ENCODE results near the gene CLDND2. TPM values are rescaled to one million over a fixed set of nuclear protein-coding genes. Genes with fewer than 3 reads are reported as not detected.
A peak's percentile ranks its signal among the peaks of the same experiment; 100 is the strongest.

The CLDND2 gene
- total and polyA plus RNA-seq, 12 donors = 0.73 to 11.7 (median 2.6) TPM; not detected in 4

- WGBS, 4 donors = 96 to 99% (median 97%) methylated on average over 9 of the region's 9 CpGs
- TF ChIP-seq POLR2A (IDR thresholded peaks at IDR 0.05) (no peak), CTCF (IDR thresholded peaks at IDR 0.05) (no peak)
- H3K27ac ChIP-seq = no peak overlapping the region
- H3K4me3 ChIP-seq = no peak overlapping the region
- H3K27me3 ChIP-seq = no peaks in the 10 kb centered on the region
- intact Hi-C loops (cut with DNase I) = no loop called here
- DNase-seq = no peak
- H3K4me1 ChIP-seq (replicated peaks in 1 of 2) = peaks cover 3 to 4% of the 10 kb centered on the region in 2 donors
- no peaks in the 10 kb centered on the region for H3K9me3 ChIP-seq (replicated peaks in 1 of 3)
- peaks cover 0 to 32% of the 10 kb centered on the region in 2 donors for H3K36me3 ChIP-seq (replicated peaks in 1 of 2)
Observed at GRCh38 chr19:51345076-51345620, 23.7 kb downstream of the CLDND2 start.

DNA sequence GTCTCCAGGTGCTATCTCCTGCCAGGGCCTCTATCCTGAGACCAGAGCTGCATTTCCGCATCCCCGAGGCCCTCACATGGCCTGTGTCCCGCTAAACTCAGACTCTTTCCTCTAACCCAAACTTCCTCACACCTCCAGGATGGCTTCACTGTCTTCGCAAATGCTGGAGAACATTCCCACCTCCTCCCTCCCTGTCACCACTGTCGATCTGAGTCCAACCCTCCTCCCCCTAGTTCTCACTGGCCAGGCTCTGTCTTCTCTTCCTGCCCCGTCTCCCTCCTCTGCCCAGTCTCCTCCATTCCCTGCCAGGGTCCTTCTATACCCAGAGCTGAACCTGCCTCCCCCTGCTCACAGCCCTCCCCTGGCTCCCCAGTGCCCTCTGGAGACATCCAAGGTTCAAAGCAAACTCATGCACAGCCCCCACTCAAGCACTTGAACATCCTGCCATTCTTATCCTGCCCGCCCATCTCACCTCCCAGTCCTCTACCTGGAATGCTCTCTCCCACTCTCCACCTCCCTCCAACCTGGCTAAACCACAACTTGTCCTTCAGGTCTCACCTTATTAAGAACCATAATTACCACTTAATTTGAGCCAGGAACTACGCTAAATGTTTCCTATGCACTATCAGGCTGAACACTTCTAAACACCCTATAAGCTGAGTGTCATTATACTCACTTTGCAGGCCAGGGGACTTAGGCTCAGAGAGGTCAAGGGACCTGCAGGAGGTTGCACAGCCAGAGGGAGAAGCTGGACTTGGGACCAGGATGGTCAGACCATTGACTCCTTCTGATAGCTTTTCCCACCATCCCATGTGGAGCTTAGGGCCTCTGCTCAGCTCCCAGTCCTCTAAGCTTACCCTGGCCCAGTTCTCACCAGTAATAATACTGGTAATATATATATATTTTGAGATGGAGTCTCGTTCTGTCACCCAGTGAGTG lies 25.9 kb downstream of the CLDND2 start:
- H3K36me3 ChIP-seq (replicated peaks in 1 of 2) = peaks cover 0 to 27% of the 10 kb centered on the region in 2 donors
- intact Hi-C loops (cut with DNase I) = no loop called here
- H3K4me3 ChIP-seq = no peak overlapping the region
- 49 to 57% (median 55%) methylated on average over 9 of the region's 9 CpGs for WGBS, 4 donors
- no peak for DNase-seq
- H3K27me3 ChIP-seq = no peaks in the 10 kb centered on the region
- no peaks in the 10 kb centered on the region for H3K9me3 ChIP-seq (replicated peaks in 1 of 3)
- H3K4me1 ChIP-seq (replicated peaks in 1 of 2) = peaks cover 7 to 14% of the 10 kb centered on the region in 2 donors
- no peak overlapping the region for H3K27ac ChIP-seq
- TF ChIP-seq POLR2A (IDR thresholded peaks at IDR 0.05) = no peak
- TF ChIP-seq CTCF (IDR thresholded peaks at IDR 0.05) = no peak

DNA sequence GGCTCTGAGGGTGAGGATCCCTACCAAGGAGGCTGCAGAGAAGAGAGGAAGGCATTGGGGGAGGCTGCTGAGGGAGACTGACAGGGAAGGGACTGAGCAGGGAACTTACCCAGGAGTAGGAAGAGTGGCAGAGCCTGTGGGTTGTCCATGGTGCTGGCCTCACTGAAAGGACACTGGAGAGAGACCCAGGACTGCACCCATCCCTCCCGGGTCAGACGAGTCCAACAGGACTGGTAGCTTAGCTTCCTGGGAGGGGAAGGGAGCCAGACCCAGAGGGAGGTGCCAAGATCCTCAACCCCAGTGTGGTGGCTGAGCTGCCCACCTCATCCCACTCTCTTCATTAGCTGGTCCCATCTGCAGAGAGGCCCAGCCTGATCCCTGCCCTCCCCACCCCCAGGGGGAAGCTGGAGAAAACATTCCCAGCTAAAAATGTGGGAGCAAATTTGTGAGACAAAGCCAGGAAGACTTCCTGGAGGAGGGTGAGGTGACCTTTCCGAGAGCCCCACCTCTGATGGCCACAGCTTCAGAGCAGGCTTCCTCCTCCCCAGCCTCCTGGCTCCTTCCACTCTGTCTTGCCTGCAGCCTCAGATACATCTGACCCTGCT lies 26.7 kb downstream of the CLDND2 start, which contains the start of gene VSIG10L:
Gene VSIG10L (minus strand): TSS at position 164 of the 605 bp plus-strand sequence. CDS start 15 bp downstream, at position 149.
- DNase-seq = no peak
- no peaks in the 10 kb centered on the region for H3K9me3 ChIP-seq (replicated peaks in 1 of 3)
- H3K4me3 ChIP-seq = no peak within 1 kb of the TSS
- no peak within 1 kb of the TSS for H3K27ac ChIP-seq
- TF ChIP-seq POLR2A (IDR thresholded peaks at IDR 0.05) (no peak), CTCF (IDR thresholded peaks at IDR 0.05) (no peak)
- H3K36me3 ChIP-seq (replicated peaks in 1 of 2) = peaks cover 0 to 20% of the 10 kb centered on the region in 2 donors
- H3K4me1 ChIP-seq (replicated peaks in 1 of 2) = peaks cover 7 to 14% of the 10 kb centered on the region in 2 donors
- intact Hi-C loops (cut with DNase I) = no loop called here
- WGBS, 4 donors = 44 to 78% (median 63%) methylated on average over 1 to 3 of the region's 3 CpGs
- H3K27me3 ChIP-seq = no peaks in the 10 kb centered on the region

DNA sequence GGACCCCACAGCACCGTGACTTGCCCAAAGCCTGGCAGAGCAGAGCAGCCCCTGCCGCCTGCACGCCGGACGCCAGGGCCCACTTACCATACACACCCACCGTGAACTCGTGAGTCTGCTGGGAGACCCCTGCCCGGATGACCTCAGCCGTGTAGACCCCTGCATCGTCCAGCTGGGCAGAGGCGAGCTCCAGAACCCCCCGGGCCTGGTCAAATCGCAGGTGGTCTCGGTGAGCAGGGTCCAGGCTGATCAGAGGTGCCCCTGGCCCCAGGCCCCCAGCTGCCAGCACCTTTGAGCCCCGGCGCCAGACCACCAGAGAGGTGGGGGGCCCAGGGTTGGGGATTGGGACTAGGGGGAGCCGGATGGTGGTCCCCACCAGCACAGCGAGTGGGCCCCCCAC lies 27.7 kb downstream of the CLDND2 start:
- intact Hi-C loops (cut with DNase I) = no loop called here
- Histone ChIP-seq H3K27me3 (no peaks in the 10 kb centered on the region), H3K27ac (no peak overlapping the region), H3K4me3 (no peak overlapping the region), H3K4me1 (replicated peaks in 1 of 2) (peaks cover 7 to 14% of the 10 kb centered on the region in 2 donors), H3K9me3 (replicated peaks in 1 of 3) (no peaks in the 10 kb centered on the region), H3K36me3 (replicated peaks in 1 of 2) (peaks cover 0 to 10% of the 10 kb centered on the region in 2 donors)
- DNase-seq = peak in 1 of 7 donors; percentile 40
- TF ChIP-seq POLR2A (IDR thresholded peaks at IDR 0.05) = no peak
- no peak for TF ChIP-seq CTCF (IDR thresholded peaks at IDR 0.05)
- WGBS, 4 donors = 92 to 94% (median 93%) methylated on average over 7 to 18 of the region's 18 CpGs

Measured in adrenal gland (tissue), 12 donors.